ENCODE measurements around the gene CD27.
"Not testable (repeated sequence)": the region's sequence is repeated elsewhere in the genome, so short reads cannot be mapped to it uniquely, and the experiment has no call there.

Gene CD27

DNA sequence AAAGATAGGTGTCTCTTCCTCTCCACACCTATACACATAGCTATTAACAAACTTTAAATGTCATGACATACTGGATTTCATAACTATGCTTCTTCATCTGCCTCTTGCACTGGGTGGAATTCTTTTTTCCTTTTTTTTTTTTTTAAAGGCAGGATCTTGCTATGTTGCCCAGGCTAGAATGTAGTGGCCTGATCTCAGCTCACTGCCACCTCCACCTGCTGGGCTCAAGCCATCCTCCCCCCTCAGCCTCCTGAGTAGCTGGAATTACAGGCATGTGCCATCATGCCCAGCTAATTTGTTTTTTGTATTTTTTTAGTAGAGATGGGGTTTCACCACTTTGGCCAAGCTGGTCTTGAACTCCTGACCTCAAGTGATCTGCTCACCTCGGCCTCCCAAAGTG lies 43.5 kb downstream of the CD27 start:
- ChIA-PET POLR2A (interaction anchor here (0.7 to 2.6 kb wide), 4 partner anchors 14 to 46 kb away, joined by 3 to 20 read pairs (median 7); partner anchors contain the start of genes GAPDH and VAMP1), CTCF (interaction anchor here (0.6 to 1.3 kb wide), 4 partner anchors 23 to 411 kb away, joined by 3 to 5 read pairs (median 4); no protein-coding TSS in a partner anchor)
- peaks cover 12 to 16% of the 10 kb centered on the region in 2 experiments for H3K36me3 ChIP-seq (ENCODE audit: control insufficient read depth in 2 of 2, insufficient read depth in 1 of 2, low read length in 2 of 2)
- TF ChIP-seq ZNF121 (tag by site-specific recombination; IDR thresholded peaks at IDR 0.05) (peak; percentile 84), HOXA7 (CRISPR knock-in tag; IDR thresholded peaks at IDR 0.05; ENCODE audit: borderline replicate concordance) (no peak), GFI1B (tag by site-specific recombination; IDR thresholded peaks at IDR 0.05) (no peak)
- TF ChIP-seq, protein P1, sequence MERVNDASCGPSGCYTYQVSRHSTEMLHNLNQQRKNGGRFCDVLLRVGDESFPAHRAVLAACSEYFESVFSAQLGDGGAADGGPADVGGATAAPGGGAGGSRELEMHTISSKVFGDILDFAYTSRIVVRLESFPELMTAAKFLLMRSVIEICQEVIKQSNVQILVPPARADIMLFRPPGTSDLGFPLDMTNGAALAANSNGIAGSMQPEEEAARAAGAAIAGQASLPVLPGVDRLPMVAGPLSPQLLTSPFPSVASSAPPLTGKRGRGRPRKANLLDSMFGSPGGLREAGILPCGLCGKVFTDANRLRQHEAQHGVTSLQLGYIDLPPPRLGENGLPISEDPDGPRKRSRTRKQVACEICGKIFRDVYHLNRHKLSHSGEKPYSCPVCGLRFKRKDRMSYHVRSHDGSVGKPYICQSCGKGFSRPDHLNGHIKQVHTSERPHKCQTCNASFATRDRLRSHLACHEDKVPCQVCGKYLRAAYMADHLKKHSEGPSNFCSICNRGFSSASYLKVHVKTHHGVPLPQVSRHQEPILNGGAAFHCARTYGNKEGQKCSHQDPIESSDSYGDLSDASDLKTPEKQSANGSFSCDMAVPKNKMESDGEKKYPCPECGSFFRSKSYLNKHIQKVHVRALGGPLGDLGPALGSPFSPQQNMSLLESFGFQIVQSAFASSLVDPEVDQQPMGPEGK (tag by site-specific recombination; IDR thresholded peaks at IDR 0.05), result 0 out of 2 replicates have a peak, but pooled peaks have one; percentile 20
- H3K4me3 ChIP-seq (ENCODE audit: low read depth, low read length), result no peak overlapping the region
- peaks cover 4% of the 10 kb centered on the region; the same call in 1 of the 2 replicates for H3K4me1 ChIP-seq (ENCODE audit: control insufficient read depth, insufficient read depth, low read length)
- no peak overlapping the region for H3K27ac ChIP-seq (ENCODE audit: extremely low read depth, low read depth, low read length)
- H3K9me3 ChIP-seq (ENCODE audit: control insufficient read depth, insufficient read depth, low read depth, low read length), result no peaks in the 10 kb centered on the region

DNA sequence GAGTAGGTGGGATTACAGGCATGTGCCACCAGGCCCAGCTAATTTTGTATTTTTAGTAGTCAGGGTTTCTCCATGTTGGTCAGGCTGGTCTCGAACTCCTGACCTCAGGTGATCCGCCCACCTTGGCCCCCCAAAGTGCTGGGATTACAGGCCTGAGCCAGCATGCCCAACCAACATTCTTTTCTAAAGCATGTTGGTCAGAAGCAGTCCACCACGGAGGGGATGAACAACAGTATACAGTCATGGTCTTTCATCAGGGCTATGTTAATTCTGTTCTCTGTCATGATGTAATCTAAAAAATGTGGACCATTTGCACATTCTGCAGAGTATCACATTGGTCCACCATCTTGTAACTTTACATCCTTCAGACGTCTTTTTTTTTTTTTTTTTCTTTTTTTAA lies 44.7 kb downstream of the CD27 start:
- POLR2A ChIA-PET, result interaction anchor here (0.8 to 2.4 kb wide), 3 partner anchors 9 to 19 kb away, joined by 3 to 16 read pairs (median 3); partner anchors contain the start of gene VAMP1
- TF ChIP-seq, protein P2, sequence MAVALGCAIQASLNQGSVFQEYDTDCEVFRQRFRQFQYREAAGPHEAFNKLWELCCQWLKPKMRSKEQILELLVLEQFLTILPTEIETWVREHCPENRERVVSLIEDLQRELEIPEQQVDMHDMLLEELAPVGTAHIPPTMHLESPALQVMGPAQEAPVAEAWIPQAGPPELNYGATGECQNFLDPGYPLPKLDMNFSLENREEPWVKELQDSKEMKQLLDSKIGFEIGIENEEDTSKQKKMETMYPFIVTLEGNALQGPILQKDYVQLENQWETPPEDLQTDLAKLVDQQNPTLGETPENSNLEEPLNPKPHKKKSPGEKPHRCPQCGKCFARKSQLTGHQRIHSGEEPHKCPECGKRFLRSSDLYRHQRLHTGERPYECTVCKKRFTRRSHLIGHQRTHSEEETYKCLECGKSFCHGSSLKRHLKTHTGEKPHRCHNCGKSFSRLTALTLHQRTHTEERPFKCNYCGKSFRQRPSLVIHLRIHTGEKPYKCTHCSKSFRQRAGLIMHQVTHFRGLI (tag by site-specific recombination; IDR thresholded peaks at IDR 0.05), result peak; percentile 95
- TF ChIP-seq ZNF530 (tag by site-specific recombination; IDR thresholded peaks at IDR 0.05; ENCODE audit: low read depth), result no peak
- no peak for TF ChIP-seq MZF1 (tag by site-specific recombination; IDR thresholded peaks at IDR 0.05; ENCODE audit: borderline replicate concordance)
- TF ChIP-seq, protein P3, sequence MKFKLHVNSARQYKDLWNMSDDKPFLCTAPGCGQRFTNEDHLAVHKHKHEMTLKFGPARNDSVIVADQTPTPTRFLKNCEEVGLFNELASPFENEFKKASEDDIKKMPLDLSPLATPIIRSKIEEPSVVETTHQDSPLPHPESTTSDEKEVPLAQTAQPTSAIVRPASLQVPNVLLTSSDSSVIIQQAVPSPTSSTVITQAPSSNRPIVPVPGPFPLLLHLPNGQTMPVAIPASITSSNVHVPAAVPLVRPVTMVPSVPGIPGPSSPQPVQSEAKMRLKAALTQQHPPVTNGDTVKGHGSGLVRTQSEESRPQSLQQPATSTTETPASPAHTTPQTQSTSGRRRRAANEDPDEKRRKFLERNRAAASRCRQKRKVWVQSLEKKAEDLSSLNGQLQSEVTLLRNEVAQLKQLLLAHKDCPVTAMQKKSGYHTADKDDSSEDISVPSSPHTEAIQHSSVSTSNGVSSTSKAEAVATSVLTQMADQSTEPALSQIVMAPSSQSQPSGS (tag by site-specific recombination; IDR thresholded peaks at IDR 0.05; ENCODE audit: low read depth), result peak; percentile 19; the same call in 1 of the 2 replicates

DNA sequence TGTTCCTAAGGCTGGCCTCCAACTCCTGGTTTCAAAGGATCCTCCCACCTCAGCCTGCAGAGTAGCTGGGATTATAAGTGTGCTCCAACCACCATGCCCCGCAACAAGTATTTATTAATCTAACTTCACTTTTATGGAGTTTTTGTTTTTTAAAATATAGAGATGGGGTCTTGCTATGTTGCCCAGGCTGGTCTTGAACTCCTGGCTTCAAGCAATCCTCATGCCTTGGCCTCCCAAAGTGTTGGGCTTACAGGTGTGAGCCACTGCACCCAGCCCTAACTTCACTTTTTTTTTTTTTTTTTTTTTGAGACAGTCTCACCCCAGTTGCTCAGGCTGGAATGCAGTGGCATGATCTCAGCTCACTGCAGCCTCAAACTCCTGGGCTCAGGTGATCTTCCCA lies 45.9 kb downstream of the CD27 start:
- peaks cover 13 to 25% of the 10 kb centered on the region in 2 experiments for H3K36me3 ChIP-seq (ENCODE audit: control insufficient read depth in 2 of 2, insufficient read depth in 1 of 2, low read length in 2 of 2)
- not testable (repeated sequence) for H3K9me3 ChIP-seq (ENCODE audit: control insufficient read depth, insufficient read depth, low read depth, low read length); H3K27ac ChIP-seq (ENCODE audit: extremely low read depth, low read depth, low read length); H3K4me3 ChIP-seq (ENCODE audit: low read depth, low read length); H3K4me1 ChIP-seq (ENCODE audit: control insufficient read depth, insufficient read depth, low read length)
- CTCF ChIA-PET, result interaction anchor here (1.2 kb wide), 1 partner anchor 25 kb away, joined by 3 read pairs; no protein-coding TSS in a partner anchor
- TF ChIP-seq ZNF121 (tag by site-specific recombination; IDR thresholded peaks at IDR 0.05), result peak; percentile 85
- TF ChIP-seq, protein P4, sequence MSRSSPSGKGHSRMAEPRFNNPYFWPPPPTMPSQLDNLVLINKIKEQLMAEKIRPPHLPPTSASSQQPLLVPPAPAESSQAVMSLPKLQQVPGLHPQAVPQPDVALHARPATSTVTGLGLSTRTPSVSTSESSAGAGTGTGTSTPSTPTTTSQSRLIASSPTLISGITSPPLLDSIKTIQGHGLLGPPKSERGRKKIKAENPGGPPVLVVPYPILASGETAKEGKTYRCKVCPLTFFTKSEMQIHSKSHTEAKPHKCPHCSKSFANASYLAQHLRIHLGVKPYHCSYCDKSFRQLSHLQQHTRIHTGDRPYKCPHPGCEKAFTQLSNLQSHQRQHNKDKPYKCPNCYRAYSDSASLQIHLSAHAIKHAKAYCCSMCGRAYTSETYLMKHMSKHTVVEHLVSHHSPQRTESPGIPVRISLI (tag by site-specific recombination; IDR thresholded peaks at IDR 0.05), result peak; percentile 63; the same call in 1 of the 2 replicates
- POLR2A ChIA-PET, result interaction anchor here (0.7 to 2.4 kb wide), 3 partner anchors 20 to 44 kb away, joined by 3 to 16 read pairs (median 5); partner anchors contain the start of genes GAPDH and VAMP1

More for the DNA sequence above, 44.7 kb downstream of the CD27 start:
- Histone ChIP-seq H3K4me3 (ENCODE audit: low read depth, low read length) (no peak overlapping the region), H3K9me3 (ENCODE audit: control insufficient read depth, insufficient read depth, low read depth, low read length) (no peaks in the 10 kb centered on the region), H3K4me1 (ENCODE audit: control insufficient read depth, insufficient read depth, low read length) (peaks cover 4% of the 10 kb centered on the region; the same call in 1 of the 2 replicates), H3K27ac (ENCODE audit: extremely low read depth, low read depth, low read length) (no peak overlapping the region), H3K36me3 (ENCODE audit: control insufficient read depth in 2 of 2, insufficient read depth in 1 of 2, low read length in 2 of 2) (peaks cover 12 to 16% of the 10 kb centered on the region in 2 experiments)
- CTCF ChIA-PET, result interaction anchor here (0.7 to 1.2 kb wide), 2 partner anchors 24 to 620 kb away, joined by 3 read pairs; no protein-coding TSS in a partner anchor
